WTC11 (cell line): ENCODE measurements around the gene TEKTIP1.

Source experiments
- CREB1 ChIP-seq: sonication (generic); formaldehyde crosslinking; IDR thresholded peaks from 2 replicates; pipeline ENCODE4 v1.8.0; 2023; ENCODE audit warnings: mild to moderate bottlenecking, missing genetic modification reagents
- KAT7 ChIP-seq: sonication (generic); formaldehyde crosslinking; IDR thresholded peaks from 2 replicates; pipeline ENCODE4 v1.8.1; 2023; ENCODE audit warnings: missing genetic modification reagents, mild to moderate bottlenecking, borderline replicate concordance
- NFYB ChIP-seq: sonication (generic); formaldehyde crosslinking; conservative IDR thresholded peaks from 2 replicates; pipeline ENCODE4 v1.8.0; 2022; ENCODE audit warnings: low read depth, missing genetic modification reagents
- NR2C2 ChIP-seq: sonication (generic); formaldehyde crosslinking; IDR thresholded peaks from 2 replicates; pipeline ENCODE4 v1.8.0; 2022; ENCODE audit warnings: mild to moderate bottlenecking, missing genetic modification reagents
- NR3C1 ChIP-seq: sonication (generic); formaldehyde crosslinking; conservative IDR thresholded peaks from 2 replicates; pipeline ENCODE4 v1.8.1; 2023; ENCODE audit warnings: low read depth, mild to moderate bottlenecking, missing genetic modification reagents
- ZNF232 ChIP-seq: sonication (generic); formaldehyde crosslinking; IDR thresholded peaks from 2 replicates; pipeline ENCODE4 v1.8.0; 2022; ENCODE audit warnings: mild to moderate bottlenecking, missing genetic modification reagents
- ZNF423 ChIP-seq: fragments of 250-450 bp; sonication (Bioruptor Pico); IDR thresholded peaks from 2 replicates; pipeline ENCODE4 v2.1.2; 2022; ENCODE audit warnings: mild to moderate bottlenecking, moderate library complexity
- TF ChIP-seq, protein P1 (sequence below): fragments of 200-600 bp; IDR thresholded peaks from 2 replicates; pipeline ENCODE4 v1.8.0; 2022; ENCODE audit warnings: antibody characterized with exemption
- TF ChIP-seq, protein P2 (sequence below): sonication (generic); formaldehyde crosslinking; IDR thresholded peaks from 2 replicates; pipeline ENCODE4 v1.8.1; 2022; ENCODE audit warnings: low read depth, mild to moderate bottlenecking, moderate library complexity, missing genetic modification reagents, borderline replicate concordance
- TF ChIP-seq, protein P3 (sequence below): sonication (generic); formaldehyde crosslinking; IDR thresholded peaks from 2 replicates; pipeline ENCODE4 v1.8.0; 2023; ENCODE audit warnings: missing genetic modification reagents, mild to moderate bottlenecking, borderline replicate concordance
- TF ChIP-seq, protein P4 (sequence below): sonication (generic); formaldehyde crosslinking; IDR thresholded peaks from 2 replicates; pipeline ENCODE4 v1.8.1; 2022; ENCODE audit warnings: mild to moderate bottlenecking, moderate library complexity, missing genetic modification reagents
- TF ChIP-seq, protein P5 (sequence below): sonication (generic); formaldehyde crosslinking; conservative IDR thresholded peaks from 2 replicates; pipeline ENCODE4 v1.8.1; 2023; ENCODE audit warnings: mild to moderate bottlenecking, low read depth, missing genetic modification reagents, moderate library complexity
- TF ChIP-seq, protein P6 (sequence below): sonication (generic); formaldehyde crosslinking; IDR thresholded peaks from 2 replicates; pipeline ENCODE4 v1.8.1; 2022; ENCODE audit warnings: missing genetic modification reagents, borderline replicate concordance
- TF ChIP-seq, protein P7 (sequence below): sonication (generic); formaldehyde crosslinking; IDR thresholded peaks from 2 replicates; pipeline ENCODE4 v1.8.1; 2022; ENCODE audit warnings: low read depth, missing genetic modification reagents, borderline replicate concordance

DNA sequence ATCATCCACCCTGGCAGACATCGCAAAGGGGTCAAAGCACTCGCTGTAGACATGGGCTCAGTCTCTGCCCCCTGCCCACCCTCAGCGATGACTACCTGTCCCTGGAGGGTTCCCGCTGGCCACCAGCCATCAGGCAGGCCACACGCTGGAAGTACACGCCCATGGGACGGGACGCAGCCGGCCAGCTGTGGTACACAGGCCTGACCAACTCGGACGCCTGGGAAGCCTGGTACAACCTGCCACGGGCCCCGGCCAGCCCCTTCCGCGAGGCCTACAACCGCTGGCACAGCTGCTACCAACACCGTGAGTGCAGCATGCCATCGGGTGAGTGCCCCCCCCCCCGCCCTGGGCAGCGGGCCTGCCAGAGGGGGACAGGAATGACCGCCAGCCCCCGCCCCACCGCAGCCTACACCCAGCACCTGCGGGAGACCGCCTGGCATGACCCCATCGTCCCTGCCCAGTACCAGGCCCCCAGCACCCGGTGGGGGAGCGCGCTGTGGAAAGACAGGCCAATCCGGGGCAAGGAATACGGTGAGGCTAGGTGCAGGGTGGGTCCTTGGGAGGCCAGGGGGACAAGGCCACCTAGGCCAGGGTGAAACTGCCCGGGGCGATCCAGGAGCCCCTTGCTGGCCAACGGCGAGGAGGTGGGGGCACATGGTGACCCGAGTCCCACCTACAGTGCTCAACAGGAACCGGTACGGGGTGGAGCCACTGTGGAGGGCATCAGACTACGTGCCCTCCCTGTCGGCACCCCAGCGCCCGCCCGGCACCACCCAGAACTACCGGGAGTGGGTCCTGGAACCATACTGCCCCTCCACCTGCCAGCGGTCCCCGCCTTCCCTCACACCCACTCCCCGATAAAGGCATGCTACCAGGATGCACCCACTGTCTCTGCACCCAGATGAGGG, 4.4 kb downstream of the TEKTIP1 start:
- TF ChIP-seq, protein P1, sequence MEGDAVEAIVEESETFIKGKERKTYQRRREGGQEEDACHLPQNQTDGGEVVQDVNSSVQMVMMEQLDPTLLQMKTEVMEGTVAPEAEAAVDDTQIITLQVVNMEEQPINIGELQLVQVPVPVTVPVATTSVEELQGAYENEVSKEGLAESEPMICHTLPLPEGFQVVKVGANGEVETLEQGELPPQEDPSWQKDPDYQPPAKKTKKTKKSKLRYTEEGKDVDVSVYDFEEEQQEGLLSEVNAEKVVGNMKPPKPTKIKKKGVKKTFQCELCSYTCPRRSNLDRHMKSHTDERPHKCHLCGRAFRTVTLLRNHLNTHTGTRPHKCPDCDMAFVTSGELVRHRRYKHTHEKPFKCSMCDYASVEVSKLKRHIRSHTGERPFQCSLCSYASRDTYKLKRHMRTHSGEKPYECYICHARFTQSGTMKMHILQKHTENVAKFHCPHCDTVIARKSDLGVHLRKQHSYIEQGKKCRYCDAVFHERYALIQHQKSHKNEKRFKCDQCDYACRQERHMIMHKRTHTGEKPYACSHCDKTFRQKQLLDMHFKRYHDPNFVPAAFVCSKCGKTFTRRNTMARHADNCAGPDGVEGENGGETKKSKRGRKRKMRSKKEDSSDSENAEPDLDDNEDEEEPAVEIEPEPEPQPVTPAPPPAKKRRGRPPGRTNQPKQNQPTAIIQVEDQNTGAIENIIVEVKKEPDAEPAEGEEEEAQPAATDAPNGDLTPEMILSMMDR: no peak
- TF ChIP-seq, protein P2, sequence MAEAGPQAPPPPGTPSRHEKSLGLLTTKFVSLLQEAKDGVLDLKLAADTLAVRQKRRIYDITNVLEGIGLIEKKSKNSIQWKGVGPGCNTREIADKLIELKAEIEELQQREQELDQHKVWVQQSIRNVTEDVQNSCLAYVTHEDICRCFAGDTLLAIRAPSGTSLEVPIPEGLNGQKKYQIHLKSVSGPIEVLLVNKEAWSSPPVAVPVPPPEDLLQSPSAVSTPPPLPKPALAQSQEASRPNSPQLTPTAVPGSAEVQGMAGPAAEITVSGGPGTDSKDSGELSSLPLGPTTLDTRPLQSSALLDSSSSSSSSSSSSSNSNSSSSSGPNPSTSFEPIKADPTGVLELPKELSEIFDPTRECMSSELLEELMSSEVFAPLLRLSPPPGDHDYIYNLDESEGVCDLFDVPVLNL: no peak
- TF ChIP-seq CREB1 (no peak), KAT7 (no peak), ZNF423 (CRISPR knock-in tag) (no peak), NFYB (CRISPR knock-in tag) (no peak), NR2C2 (CRISPR knock-in tag) (no peak), NR3C1 (no peak), ZNF232 (no peak)
- TF ChIP-seq, protein P3, sequence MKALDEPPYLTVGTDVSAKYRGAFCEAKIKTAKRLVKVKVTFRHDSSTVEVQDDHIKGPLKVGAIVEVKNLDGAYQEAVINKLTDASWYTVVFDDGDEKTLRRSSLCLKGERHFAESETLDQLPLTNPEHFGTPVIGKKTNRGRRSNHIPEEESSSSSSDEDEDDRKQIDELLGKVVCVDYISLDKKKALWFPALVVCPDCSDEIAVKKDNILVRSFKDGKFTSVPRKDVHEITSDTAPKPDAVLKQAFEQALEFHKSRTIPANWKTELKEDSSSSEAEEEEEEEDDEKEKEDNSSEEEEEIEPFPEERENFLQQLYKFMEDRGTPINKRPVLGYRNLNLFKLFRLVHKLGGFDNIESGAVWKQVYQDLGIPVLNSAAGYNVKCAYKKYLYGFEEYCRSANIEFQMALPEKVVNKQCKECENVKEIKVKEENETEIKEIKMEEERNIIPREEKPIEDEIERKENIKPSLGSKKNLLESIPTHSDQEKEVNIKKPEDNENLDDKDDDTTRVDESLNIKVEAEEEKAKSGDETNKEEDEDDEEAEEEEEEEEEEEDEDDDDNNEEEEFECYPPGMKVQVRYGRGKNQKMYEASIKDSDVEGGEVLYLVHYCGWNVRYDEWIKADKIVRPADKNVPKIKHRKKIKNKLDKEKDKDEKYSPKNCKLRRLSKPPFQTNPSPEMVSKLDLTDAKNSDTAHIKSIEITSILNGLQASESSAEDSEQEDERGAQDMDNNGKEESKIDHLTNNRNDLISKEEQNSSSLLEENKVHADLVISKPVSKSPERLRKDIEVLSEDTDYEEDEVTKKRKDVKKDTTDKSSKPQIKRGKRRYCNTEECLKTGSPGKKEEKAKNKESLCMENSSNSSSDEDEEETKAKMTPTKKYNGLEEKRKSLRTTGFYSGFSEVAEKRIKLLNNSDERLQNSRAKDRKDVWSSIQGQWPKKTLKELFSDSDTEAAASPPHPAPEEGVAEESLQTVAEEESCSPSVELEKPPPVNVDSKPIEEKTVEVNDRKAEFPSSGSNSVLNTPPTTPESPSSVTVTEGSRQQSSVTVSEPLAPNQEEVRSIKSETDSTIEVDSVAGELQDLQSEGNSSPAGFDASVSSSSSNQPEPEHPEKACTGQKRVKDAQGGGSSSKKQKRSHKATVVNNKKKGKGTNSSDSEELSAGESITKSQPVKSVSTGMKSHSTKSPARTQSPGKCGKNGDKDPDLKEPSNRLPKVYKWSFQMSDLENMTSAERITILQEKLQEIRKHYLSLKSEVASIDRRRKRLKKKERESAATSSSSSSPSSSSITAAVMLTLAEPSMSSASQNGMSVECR: no peak
- TF ChIP-seq, protein P4, sequence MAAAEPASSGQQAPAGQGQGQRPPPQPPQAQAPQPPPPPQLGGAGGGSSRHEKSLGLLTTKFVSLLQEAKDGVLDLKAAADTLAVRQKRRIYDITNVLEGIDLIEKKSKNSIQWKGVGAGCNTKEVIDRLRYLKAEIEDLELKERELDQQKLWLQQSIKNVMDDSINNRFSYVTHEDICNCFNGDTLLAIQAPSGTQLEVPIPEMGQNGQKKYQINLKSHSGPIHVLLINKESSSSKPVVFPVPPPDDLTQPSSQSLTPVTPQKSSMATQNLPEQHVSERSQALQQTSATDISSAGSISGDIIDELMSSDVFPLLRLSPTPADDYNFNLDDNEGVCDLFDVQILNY (CRISPR knock-in tag): no peak
- TF ChIP-seq, protein P5, sequence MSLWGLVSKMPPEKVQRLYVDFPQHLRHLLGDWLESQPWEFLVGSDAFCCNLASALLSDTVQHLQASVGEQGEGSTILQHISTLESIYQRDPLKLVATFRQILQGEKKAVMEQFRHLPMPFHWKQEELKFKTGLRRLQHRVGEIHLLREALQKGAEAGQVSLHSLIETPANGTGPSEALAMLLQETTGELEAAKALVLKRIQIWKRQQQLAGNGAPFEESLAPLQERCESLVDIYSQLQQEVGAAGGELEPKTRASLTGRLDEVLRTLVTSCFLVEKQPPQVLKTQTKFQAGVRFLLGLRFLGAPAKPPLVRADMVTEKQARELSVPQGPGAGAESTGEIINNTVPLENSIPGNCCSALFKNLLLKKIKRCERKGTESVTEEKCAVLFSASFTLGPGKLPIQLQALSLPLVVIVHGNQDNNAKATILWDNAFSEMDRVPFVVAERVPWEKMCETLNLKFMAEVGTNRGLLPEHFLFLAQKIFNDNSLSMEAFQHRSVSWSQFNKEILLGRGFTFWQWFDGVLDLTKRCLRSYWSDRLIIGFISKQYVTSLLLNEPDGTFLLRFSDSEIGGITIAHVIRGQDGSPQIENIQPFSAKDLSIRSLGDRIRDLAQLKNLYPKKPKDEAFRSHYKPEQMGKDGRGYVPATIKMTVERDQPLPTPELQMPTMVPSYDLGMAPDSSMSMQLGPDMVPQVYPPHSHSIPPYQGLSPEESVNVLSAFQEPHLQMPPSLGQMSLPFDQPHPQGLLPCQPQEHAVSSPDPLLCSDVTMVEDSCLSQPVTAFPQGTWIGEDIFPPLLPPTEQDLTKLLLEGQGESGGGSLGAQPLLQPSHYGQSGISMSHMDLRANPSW (CRISPR knock-in tag): no peak
- TF ChIP-seq, protein P6, sequence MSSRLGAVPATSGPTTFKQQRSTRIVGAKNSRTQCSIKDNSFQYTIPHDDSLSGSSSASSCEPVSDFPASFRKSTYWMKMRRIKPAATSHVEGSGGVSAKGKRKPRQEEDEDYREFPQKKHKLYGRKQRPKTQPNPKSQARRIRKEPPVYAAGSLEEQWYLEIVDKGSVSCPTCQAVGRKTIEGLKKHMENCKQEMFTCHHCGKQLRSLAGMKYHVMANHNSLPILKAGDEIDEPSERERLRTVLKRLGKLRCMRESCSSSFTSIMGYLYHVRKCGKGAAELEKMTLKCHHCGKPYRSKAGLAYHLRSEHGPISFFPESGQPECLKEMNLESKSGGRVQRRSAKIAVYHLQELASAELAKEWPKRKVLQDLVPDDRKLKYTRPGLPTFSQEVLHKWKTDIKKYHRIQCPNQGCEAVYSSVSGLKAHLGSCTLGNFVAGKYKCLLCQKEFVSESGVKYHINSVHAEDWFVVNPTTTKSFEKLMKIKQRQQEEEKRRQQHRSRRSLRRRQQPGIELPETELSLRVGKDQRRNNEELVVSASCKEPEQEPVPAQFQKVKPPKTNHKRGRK: no peak
- TF ChIP-seq, protein P7, sequence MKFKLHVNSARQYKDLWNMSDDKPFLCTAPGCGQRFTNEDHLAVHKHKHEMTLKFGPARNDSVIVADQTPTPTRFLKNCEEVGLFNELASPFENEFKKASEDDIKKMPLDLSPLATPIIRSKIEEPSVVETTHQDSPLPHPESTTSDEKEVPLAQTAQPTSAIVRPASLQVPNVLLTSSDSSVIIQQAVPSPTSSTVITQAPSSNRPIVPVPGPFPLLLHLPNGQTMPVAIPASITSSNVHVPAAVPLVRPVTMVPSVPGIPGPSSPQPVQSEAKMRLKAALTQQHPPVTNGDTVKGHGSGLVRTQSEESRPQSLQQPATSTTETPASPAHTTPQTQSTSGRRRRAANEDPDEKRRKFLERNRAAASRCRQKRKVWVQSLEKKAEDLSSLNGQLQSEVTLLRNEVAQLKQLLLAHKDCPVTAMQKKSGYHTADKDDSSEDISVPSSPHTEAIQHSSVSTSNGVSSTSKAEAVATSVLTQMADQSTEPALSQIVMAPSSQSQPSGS (CRISPR knock-in tag): no peak
